K562 (cell line): ENCODE data around the gene KLHL41.

Experiments used
- CTCF ChIP-seq, 3 experiments: IDR thresholded peaks in 2 of 3; conservative IDR thresholded peaks in 1 of 3; 2 replicates each; pipeline ENCODE4 v1.5.1; 2011 to 2012; ENCODE audit warnings: low read length in 3 of 3, mild to moderate bottlenecking in 3 of 3, control low read depth in 2 of 3, improper control_type of control experiment in 1 of 3, inconsistent platforms in 1 of 3, low read depth in 1 of 3, mixed read lengths in 1 of 3, moderate library complexity in 1 of 3; ENCODE audit not compliant: insufficient read depth in 2 of 3
- EZH2 ChIP-seq: IDR thresholded peaks from 2 replicates; pipeline ENCODE4 v1.6.1; 2012; ENCODE audit warnings: low read depth, mild to moderate bottlenecking, inconsistent platforms, low read length, borderline replicate concordance
- HOXB6 ChIP-seq: fragments of 250-450 bp; sonication (Bioruptor Pico); IDR thresholded peaks from 2 replicates; pipeline ENCODE4 v1.5.1; 2022; ENCODE audit warnings: mild to moderate bottlenecking, borderline replicate concordance
- PPARD ChIP-seq: fragments of 250-450 bp; sonication (Bioruptor Pico); IDR thresholded peaks from 2 replicates; pipeline ENCODE4 v1.8.0; 2022; ENCODE audit warnings: inconsistent platforms, mild to moderate bottlenecking, moderate library complexity
- TBL1XR1 ChIP-seq, 2 experiments: IDR thresholded peaks; 2 replicates each; pipeline ENCODE4 v1.6.1; 2012; ENCODE audit warnings: improper control_type of control experiment in 2 of 2, low read length in 2 of 2, mild to moderate bottlenecking in 1 of 2
- ZBTB26 ChIP-seq: fragments of 450-650 bp; formaldehyde crosslinking; IDR thresholded peaks from 2 replicates; pipeline ENCODE4 v1.4.0; 2022; ENCODE audit warnings: missing genetic modification characterization
- ZNF274 ChIP-seq: IDR thresholded peaks from 2 replicates; pipeline ENCODE4 v1.6.1; 2011; ENCODE audit warnings: low read depth, mild to moderate bottlenecking, low read length, moderate library complexity, borderline replicate concordance
- TF ChIP-seq, protein P1 (sequence below): fragments of 250-450 bp; sonication (Bioruptor Pico); IDR thresholded peaks from 2 replicates; pipeline ENCODE4 v1.8.0; 2021; ENCODE audit warnings: moderate library complexity, mild to moderate bottlenecking, inconsistent platforms
- TF ChIP-seq, protein P2 (sequence below), 2 experiments: IDR thresholded peaks in 1 of 2; conservative IDR thresholded peaks in 1 of 2; 2 replicates each; pipeline ENCODE4 v1.6.1; 2016; ENCODE audit warnings: low read depth in 2 of 2, mild to moderate bottlenecking in 1 of 2, missing compliant biosample characterization in 1 of 2, missing genetic modification characterization in 1 of 2, moderate library complexity in 1 of 2

- TF ChIP-seq HOXB6 (CRISPR knock-in tag): no peak
- no peak for TF ChIP-seq CTCF (IDR thresholded peaks at IDR 0.05 in 2 of 3, conservative IDR thresholded peaks at IDR 0.05 in 1 of 3; ENCODE audit: insufficient read depth in 2 of 3, low read depth in 1 of 3, low read length in 3 of 3)
- TF ChIP-seq ZBTB26 (CRISPR knock-in tag): no peak
- TF ChIP-seq ZNF274: no peak
- TF ChIP-seq PPARD (CRISPR knock-in tag): no peak
- TF ChIP-seq, protein P1, sequence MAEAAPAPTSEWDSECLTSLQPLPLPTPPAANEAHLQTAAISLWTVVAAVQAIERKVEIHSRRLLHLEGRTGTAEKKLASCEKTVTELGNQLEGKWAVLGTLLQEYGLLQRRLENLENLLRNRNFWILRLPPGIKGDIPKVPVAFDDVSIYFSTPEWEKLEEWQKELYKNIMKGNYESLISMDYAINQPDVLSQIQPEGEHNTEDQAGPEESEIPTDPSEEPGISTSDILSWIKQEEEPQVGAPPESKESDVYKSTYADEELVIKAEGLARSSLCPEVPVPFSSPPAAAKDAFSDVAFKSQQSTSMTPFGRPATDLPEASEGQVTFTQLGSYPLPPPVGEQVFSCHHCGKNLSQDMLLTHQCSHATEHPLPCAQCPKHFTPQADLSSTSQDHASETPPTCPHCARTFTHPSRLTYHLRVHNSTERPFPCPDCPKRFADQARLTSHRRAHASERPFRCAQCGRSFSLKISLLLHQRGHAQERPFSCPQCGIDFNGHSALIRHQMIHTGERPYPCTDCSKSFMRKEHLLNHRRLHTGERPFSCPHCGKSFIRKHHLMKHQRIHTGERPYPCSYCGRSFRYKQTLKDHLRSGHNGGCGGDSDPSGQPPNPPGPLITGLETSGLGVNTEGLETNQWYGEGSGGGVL (CRISPR knock-in tag): no peak
- TF ChIP-seq EZH2: no peak
- TF ChIP-seq TBL1XR1 (IDR thresholded peaks at IDR 0.05; ENCODE audit: low read length in 2 of 2): no peak
- TF ChIP-seq, protein P2, sequence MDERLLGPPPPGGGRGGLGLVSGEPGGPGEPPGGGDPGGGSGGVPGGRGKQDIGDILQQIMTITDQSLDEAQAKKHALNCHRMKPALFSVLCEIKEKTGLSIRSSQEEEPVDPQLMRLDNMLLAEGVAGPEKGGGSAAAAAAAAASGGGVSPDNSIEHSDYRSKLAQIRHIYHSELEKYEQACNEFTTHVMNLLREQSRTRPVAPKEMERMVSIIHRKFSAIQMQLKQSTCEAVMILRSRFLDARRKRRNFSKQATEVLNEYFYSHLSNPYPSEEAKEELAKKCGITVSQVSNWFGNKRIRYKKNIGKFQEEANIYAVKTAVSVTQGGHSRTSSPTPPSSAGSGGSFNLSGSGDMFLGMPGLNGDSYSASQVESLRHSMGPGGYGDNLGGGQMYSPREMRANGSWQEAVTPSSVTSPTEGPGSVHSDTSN (CRISPR knock-in tag; IDR thresholded peaks at IDR 0.05; ENCODE audit: low read depth): no peak
- TF ChIP-seq, protein P2 (tag; conservative IDR thresholded peaks at IDR 0.05; ENCODE audit: low read depth): no peak
Measured at GRCh38 chr2:169572821-169573159, 63.3 kb downstream of the KLHL41 start.
